ENCODE measurements around the gene PAFAH1B2. TPM values are rescaled to one million over a fixed set of nuclear protein-coding genes. Genes with fewer than 3 reads are reported as not detected.
A peak's percentile ranks its signal among the peaks of the same experiment; 100 is the strongest.
"Not testable (repeated sequence)": the region's sequence is repeated elsewhere in the genome, so short reads cannot be mapped to it uniquely, and the experiment has no call there.

Gene PAFAH1B2
- total RNA-seq, 1 experiment from 2014 or later, result 88.4 TPM

DNA sequence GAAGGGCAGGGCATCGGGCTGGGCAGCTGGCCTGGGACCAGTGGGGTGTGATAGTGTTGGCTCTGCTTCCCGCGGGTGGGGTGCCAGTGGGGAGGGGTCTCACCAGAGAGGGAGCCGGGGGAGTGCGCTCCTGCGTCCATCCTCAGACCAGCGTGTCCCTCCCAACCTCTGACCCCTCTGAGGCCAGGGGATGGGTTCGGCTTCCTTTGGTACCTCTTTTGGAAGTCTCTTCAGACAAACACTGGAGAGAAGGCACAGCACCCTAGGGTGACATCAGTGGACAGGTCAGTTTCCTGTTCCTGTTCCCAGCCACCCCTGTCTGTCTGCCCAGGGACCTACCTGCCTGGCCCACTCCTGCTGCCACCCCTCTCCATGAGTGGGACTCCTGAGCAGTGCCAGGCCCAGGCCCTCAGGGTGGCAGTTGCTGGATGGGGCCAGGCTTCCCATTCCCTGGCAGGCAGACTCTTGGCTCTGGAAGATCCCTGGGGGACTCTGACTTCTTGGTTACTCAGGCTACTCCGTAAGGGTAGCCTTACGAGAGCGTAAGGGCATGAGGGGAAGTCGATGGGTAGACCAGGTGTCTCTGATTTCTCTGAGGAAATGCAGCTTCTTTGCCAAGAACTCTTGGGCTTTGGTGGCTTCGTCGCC, 57.7 kb downstream of the PAFAH1B2 start:
- no peak for DNase-seq (ENCODE audit: low spot score)

GRCh38 chr11:117202386-117203068, 58.4 kb downstream of the PAFAH1B2 start:
- no peak for DNase-seq (ENCODE audit: low spot score)

- no peak for DNase-seq (ENCODE audit: low spot score)
These were observed 59.0 kb downstream of the PAFAH1B2 start for GRCh38 chr11:117203069-117203407.

DNA sequence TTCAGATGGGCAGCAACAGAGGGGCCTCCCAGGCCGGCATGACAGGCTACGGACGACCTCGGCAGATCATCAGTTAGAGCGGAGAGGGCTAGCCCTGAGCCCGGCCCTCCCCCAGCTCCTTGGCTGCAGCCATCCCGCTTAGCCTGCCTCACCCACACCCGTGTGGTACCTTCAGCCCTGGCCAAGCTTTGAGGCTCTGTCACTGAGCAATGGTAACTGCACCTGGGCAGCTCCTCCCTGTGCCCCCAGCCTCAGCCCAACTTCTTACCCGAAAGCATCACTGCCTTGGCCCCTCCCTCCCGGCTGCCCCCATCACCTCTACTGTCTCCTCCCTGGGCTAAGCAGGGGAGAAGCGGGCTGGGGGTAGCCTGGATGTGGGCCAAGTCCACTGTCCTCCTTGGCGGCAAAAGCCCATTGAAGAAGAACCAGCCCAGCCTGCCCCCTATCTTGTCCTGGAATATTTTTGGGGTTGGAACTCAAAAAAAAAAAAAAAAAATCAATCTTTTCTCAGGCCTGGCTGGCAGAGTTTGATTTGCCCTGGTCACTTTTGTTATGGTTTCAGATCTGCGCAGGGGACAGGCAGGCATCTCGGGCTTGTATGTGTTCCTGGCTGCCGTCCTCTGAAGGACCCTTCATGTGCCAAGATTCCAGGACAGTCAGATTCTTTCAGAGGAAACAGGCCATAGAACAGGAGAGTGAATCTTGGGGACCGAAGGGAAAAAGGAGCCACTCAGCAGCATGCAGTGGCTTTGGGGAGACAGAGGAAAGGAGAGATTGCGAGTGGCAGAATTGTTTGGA, 60.4 kb downstream of the PAFAH1B2 start:
- no peak for DNase-seq (ENCODE audit: low spot score)

GRCh38 chr11:117205211-117205818, 61.2 kb downstream of the PAFAH1B2 start:
- no peak for DNase-seq (ENCODE audit: low spot score)

- not testable (repeated sequence) for DNase-seq (ENCODE audit: low spot score)
These were observed 62.0 kb downstream of the PAFAH1B2 start for GRCh38 chr11:117206111-117206510.

DNA sequence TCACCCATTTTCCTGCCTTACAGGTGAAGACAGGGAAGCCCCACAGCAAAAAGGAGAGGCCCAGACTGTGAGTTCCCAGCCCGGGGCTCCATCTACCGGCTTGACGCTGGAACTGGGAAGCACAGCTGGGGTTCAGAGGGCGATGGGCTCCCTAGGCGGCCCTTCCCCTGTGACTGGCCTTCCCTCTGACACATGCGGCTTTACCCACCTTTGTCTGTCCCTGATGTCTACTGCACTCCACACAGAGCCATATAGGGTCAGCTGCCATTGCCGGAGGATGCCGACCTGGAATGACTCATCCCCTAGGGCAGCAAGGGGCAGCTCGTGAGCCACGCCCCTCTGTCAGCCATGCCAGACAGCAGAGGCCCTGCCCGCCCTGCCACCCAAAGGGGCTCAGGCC, 62.8 kb downstream of the PAFAH1B2 start:
- DNase-seq (ENCODE audit: low spot score), result peak; percentile 71

DNA sequence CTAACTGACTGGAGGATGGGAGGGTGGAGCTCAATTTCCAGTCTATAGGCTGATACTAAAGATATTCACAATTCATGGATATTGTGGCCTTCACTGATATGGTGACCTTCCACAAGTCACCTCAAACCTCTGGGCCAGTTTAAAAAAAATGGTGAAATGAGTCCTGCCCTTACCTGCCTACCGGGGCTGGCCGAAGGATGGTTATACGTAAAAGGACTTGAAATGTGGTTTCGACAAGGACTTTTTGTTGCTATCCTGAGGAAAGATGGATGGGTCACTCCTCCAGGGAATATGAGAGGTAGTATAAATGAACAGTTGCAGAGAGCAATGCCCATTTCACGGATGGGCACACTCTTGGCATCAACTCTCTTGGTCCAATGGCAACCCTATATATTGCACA, 63.4 kb downstream of the PAFAH1B2 start:
- DNase-seq (ENCODE audit: low spot score), result not testable (repeated sequence)

DNA sequence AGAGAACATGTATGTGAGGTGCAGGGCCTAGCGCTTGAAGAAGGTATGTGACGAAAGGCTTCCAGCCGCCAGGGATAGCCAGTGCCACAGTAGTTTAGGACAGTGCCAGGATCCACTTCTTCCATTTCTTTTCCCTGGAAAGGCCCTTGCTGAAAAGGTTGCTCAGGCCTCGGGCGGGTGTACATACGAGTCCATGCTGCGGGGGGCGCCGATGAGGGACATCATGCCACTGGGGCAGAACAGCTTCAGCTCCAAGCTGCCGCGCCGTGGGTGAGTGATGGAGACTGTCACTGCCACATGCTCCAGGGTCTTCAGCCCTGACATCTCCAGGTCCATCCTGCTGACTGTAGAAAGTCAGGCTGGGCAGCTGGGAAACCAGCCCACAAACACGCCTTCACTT, 64.6 kb downstream of the PAFAH1B2 start:
- DNase-seq (ENCODE audit: low spot score), result not testable (repeated sequence)

GRCh38 chr11:117209351-117210125, 65.5 kb downstream of the PAFAH1B2 start:
- not testable (repeated sequence) for DNase-seq (ENCODE audit: low spot score)

- DNase-seq (ENCODE audit: low spot score), result no peak
These were observed 66.5 kb downstream of the PAFAH1B2 start for GRCh38 chr11:117210620-117211019.

DNA sequence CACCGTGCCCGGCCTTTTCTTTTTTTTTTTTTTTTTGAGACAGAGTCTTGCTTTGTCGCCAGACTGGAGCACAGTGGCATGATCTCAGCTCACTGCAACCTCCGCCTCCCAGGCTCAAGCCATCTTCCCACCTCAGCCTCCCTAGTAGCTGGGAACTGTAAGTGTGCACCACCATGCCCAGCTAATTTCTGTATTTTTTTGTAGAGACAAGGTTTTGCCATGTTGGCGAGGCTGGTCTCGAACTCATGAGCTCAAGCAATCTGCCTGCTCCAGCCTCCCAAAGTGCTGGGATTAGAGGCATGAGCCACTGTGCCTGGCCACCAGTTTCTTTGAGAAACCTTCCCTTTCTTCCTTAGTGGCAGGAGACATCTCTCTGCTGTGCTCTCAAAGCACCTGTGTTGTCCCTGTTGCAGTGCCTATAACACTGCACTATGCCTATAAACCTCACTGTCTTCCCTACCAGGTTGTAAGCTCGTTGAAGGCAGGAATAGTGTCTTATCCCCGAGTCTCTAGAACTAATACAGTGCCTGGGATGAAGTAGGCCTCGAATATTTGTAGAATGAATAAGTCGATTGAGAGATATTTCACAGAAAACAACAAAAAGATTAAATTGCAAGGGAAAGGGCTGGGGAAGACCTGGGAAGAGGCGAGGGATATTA, 68.7 kb downstream of the PAFAH1B2 start:
- no peak for DNase-seq (ENCODE audit: low spot score)

- DNase-seq (ENCODE audit: low spot score), result no peak
These were observed 70.5 kb downstream of the PAFAH1B2 start for GRCh38 chr11:117214404-117215110.

DNA sequence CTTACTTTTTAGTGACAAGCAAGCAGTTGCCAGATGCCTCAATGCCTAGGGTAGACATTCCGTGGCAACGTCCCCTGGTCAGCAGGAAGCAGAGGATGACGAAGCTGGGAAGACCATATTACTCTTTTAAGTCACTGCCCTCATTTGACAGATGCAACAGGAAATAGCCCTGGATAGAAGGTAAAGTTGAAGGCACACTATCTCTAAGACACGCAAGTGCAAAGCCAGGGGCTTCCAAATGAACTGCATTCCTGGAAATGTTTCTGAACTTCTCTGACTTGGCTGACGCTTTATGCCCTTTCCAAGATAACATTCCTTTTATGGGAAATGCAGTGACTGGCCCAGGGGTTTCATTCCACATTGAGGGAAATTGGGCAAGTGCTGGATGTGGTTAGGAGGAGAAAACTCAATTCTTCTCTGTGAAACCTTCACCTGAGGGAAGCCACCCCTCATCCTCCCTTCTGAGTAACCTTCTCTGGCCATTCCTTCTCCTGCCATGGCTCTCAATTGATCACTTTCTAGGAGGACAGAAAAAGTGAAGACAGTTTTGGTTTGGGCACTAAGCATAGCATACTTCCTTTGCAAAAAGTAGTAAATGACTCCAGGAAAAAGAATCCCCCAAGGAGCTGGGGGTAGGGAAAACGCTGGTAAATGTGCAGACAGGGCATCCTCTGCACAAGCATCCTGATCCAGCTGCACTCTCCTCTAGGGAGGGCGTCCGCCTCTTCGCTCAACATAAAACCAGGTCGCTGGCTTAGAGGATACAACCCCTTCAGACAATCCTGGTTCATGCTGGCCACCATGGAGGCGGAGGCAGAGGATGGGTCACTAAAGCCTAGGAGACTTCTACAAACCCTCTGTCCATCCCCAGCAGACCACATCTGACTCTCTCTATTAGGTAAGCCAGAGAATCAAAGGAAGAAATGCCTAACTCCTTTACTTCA, 73.3 kb downstream of the PAFAH1B2 start:
- no peak for DNase-seq (ENCODE audit: low spot score)

DNA sequence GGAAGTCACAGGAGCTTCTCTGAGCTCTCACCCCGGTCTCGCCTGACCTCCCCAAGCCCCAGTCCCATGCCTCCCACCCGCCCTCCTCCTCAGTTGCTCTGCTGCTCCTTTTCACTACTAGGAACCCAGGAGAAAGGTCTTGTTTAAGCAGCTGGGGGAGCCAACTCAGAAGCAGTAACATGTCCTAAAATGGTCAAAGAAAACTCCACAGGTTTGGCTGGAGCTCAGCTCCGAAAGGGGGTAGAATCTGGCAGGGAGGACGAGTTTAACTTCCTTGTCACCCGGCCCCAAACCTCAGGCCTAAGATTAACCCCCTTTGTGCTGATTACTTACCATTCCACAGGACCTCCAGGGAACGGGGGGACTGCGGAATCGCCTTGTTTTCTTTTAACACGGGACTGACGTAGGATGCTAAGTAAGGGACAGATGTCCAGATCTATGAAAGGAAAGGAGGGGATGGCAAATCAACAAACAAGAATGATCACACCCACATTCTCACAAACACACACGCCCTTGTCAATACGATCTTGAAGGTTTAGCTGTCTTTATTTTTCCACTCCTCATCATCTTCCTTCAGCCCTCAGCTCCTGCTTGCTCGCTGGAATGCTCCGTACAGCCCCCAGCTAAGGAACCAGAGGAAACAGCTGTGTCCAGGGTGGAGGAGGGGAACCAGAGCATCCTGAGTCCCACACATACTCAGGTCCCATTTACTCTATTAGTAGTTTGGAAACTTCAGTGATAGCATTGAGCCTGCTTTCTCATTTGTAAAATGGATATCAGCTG, 74.2 kb downstream of the PAFAH1B2 start:
- DNase-seq (ENCODE audit: low spot score), result no peak

DNA sequence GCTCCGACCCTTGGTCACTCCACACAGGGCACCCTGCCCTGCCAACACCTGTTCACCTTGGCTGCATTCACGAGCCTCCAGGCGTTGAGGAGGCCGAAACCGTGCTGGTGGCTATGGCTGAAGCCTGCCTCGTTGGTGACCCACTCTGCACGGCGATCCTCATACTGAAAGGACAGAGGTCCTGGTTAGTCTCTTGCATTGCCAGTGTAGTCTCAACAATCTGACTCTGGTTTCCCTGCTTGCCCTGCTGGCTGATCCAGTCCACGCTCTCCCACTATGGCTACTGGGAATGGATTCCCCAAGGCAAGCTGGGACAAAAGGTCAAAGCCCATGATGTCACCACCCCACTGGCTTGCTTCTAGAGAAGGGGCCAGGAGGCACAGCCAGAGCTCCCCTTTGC, 74.9 kb downstream of the PAFAH1B2 start:
- DNase-seq (ENCODE audit: low spot score), result no peak

DNA sequence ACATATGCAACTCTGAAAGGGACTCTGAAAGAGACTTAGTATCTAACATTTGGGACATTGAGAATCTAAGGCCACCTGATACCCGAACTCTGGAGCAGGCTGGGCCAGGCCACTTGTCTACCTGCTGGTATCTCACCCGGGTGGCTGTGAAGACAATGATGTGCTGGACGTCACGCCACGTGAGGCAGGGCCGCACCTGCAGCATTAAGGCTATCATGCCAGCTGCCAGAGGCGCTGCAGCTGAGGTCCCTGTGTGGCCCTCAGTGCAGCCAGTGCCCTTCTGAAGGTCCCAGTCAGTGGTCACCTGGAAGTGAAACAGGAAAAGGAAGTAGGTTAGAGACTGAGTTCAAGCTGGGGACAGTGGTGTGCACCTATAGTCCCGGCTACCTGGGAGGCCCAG, 75.4 kb downstream of the PAFAH1B2 start:
- DNase-seq (ENCODE audit: low spot score), result no peak

GRCh38 chr11:117219995-117220394, 75.9 kb downstream of the PAFAH1B2 start:
- DNase-seq (ENCODE audit: low spot score), result no peak

All from HT-29 (cell line).